Adrenal gland (tissue), 12 donors: ENCODE measurements around the gene KIRREL1. TPM values are rescaled to one million over a fixed set of nuclear protein-coding genes. Genes with fewer than 3 reads are reported as not detected.
A peak's percentile ranks its signal among the peaks of the same experiment; 100 is the strongest.

ENCODE experiments used
- DNase-seq, 7 donors: peaks; one replicate each; pipeline ENCODE4 v3.0.0-alpha.2; 2019 to 2020
- H3K27ac ChIP-seq, 5 donors: fragments of 200-600 bp; sonication (generic) in 4 of 5; 1 replicate in 3 of 5; 2 replicates in 2 of 5; pipeline versions ENCODE4 v1.5.1 to v1.8.0; 2016 to 2020; ENCODE audit warnings: mild to moderate bottlenecking in 1 of 5
- H3K27me3 ChIP-seq: fragments of 200-600 bp; 2 replicates; pipeline ENCODE4 v1.8.0; 2021
- H3K36me3 ChIP-seq, 2 donors: fragments of 200-600 bp; replicated peaks in 1 of 2; 1 replicate in 1 of 2; 2 replicates in 1 of 2; pipeline versions ENCODE4 v1.5.1 to v1.8.0; 2018 to 2022
- H3K4me1 ChIP-seq, 2 donors: fragments of 200-600 bp; replicated peaks in 1 of 2; 1 replicate in 1 of 2; 2 replicates in 1 of 2; pipeline versions ENCODE4 v1.5.1 to v1.8.0; 2018 to 2021
- H3K4me3 ChIP-seq, 4 donors: fragments of 200-600 bp; sonication (generic) in 3 of 4; one replicate each; pipeline ENCODE4 v1.5.1; 2016 to 2018
- H3K9me3 ChIP-seq, 3 donors: fragments of 200-600 bp; sonication (generic) in 1 of 3; replicated peaks in 1 of 3; 1 replicate in 2 of 3; 2 replicates in 1 of 3; pipeline versions ENCODE4 v1.5.1 to v1.8.0; 2016 to 2021
- POLR2A ChIP-seq, 2 donors: fragments of 450-650 bp; IDR thresholded peaks; one replicate each; pipeline ENCODE4 v1.6.1; 2017; ENCODE audit warnings: antibody characterized with exemption in 2 of 2, mild to moderate bottlenecking in 2 of 2, moderate library complexity in 1 of 2
- WGBS, 4 donors: extraction: QIAGEN DNeasy Blood & Tissue Kit in 2 of 4; methylation state at CpG; one replicate each; pipeline versions ENCODE4 v1.1.5 to v1.1.7; 2013 to 2017; 5-methylcytosine and 5-hydroxymethylcytosine counted together
- intact Hi-C, 2 donors: fragments of 100-400 bp; cut with DNase I; formaldehyde crosslinking; loops; one replicate each; pipeline versions ENCODE4 v1.14.1 to v1.15.0; 2022 to 2023
- polyA plus RNA-seq, 3 donors: library from polyadenylated mRNA; stranded (reverse); fragments of 200-250 nt in 2 of 3; fragments of 350-450 nt in 1 of 3; fragmentation: Illumina TruSeq in 1 of 3; extraction: RNeasy Lipid Tissue Mini Kit (QIAGEN cat#74804) in 1 of 3; gene quantifications; one replicate each; pipeline ENCODE4 v1.2.3, GENCODE V29; 2013 to 2014
- total RNA-seq, 9 donors: library from RNA; depleted of rRNA in 4 of 9; stranded (reverse); fragments of >200 nt in 4 of 9; fragments of 120-200 nt in 1 of 9; fragmentation: NEBNext Ultra II Directional in 1 of 9; extraction: Animal tissue kit (Norgen Biotek cat#: 25700) in 1 of 9; gene quantifications; one replicate each; pipeline versions ENCODE4 v1.1.0 to v1.2.4, GENCODE V29; 2013 to 2023
- TF ChIP-seq, protein P1 (sequence below), 6 experiments: fragments of 450-650 bp in 4 of 6; fragments of 200-600 bp in 2 of 6; sonication (generic) in 1 of 6; IDR thresholded peaks; 1 replicate in 5 of 6; 2 replicates in 1 of 6; pipeline versions ENCODE4 v1.5.1 to v1.8.0; 2016 to 2021; ENCODE audit warnings: antibody characterized with exemption in 6 of 6, mild to moderate bottlenecking in 2 of 6, moderate library complexity in 1 of 6
- donor health status: healthy with polysubstance abuse.
- donor health status: Bipolar disorder and iron deficiency.
- donor health status: DM: yes; HTN: yes; CAD: no.
- donor health status: DM: no; HTN: no; CAD: no.
- donor health status: DM: no; HTN: no; CAD: no.
- donor health status: DM: yes; HTN: yes; CAD: no.

KIRREL1 gene
- total and polyA plus RNA-seq, 12 donors = 10.1 to 57.2 (median 39.8) TPM

DNA sequence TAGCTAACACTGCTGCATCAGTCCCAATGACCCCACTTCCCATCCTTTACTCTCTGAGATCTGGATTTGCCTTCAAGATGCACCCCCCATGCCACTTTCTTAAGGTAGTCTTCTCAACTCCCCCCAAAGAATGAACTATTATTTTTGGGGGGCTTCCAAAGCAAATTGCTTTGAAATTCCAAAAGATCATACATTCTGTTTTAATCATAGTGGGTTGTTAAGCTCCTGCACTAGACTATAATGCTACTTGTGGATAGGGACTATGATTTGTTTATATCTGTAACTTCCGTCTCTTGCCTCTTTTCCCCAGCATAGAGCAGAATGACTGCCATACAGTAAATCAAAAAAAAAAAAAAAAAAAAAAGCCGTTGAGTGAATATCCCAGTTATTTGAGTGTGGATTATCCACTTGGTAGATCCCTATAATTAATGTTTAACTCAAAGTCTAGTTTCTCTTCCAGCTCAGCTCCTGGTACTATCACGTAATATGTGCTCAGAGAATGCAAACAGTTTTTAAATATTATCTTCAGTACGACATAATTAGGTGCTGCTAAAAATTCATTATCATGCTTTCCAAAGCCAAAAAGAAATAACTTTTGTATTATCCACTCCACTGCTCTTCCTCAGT, 26.9 kb downstream of the KIRREL1 start:
- 69 to 80% (median 73%) methylated on average over 4 of the region's 4 CpGs for WGBS, 4 donors
- intact Hi-C loops = no loop called here
- peaks cover 46 to 84% of the 10 kb centered on the region in 2 donors for H3K4me1 ChIP-seq

DNA sequence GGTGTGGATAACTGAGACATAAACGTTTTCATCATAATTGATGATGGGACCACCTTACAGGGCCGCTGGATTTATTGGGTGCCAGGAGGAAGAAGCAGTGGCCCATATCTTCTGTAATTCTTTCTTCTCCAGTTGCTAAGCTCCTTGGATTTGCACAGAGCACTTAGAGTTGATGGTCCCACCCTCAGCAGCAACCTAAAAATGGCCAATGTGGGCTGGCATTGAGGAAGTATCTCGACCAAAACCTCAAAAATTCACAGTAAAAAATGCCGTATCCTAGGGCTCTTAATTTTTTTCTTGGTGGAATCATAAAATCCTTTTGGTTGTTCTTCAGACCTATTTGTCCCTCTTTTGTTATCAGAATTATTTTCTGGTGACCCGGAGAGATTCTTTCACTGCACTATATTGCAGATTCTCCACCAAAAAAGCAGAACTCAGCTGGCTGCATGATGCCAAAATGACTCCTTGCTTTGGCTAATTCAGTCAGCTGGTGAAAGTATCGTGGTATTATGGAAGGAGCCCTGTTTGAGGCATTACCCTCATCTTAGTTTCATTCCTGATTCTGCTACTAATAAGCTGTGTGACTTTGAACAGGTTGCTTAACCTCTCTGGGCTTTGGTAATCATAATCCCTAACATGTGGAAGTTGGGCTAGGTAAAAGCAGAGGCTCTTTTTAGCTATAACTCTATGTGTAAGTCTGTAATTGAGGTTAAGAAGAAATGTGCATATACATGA, 27.6 kb downstream of the KIRREL1 start:
- no peaks in the 10 kb centered on the region for H3K36me3 ChIP-seq
- no peaks in the 10 kb centered on the region for H3K9me3 ChIP-seq
- H3K27ac ChIP-seq = peak overlapping the region in 4 of 5 donors; percentile 1 to 81 (median 40)
- WGBS, 4 donors = 35 to 57% (median 46%) methylated on average over 6 of the region's 6 CpGs
- intact Hi-C loops = no loop called here
- peaks cover 46 to 86% of the 10 kb centered on the region in 2 donors for H3K4me1 ChIP-seq
- no peak for TF ChIP-seq POLR2A (IDR thresholded peaks at IDR 0.05)
- TF ChIP-seq, protein P1, sequence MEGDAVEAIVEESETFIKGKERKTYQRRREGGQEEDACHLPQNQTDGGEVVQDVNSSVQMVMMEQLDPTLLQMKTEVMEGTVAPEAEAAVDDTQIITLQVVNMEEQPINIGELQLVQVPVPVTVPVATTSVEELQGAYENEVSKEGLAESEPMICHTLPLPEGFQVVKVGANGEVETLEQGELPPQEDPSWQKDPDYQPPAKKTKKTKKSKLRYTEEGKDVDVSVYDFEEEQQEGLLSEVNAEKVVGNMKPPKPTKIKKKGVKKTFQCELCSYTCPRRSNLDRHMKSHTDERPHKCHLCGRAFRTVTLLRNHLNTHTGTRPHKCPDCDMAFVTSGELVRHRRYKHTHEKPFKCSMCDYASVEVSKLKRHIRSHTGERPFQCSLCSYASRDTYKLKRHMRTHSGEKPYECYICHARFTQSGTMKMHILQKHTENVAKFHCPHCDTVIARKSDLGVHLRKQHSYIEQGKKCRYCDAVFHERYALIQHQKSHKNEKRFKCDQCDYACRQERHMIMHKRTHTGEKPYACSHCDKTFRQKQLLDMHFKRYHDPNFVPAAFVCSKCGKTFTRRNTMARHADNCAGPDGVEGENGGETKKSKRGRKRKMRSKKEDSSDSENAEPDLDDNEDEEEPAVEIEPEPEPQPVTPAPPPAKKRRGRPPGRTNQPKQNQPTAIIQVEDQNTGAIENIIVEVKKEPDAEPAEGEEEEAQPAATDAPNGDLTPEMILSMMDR (IDR thresholded peaks at IDR 0.05) = no peak
- DNase-seq = no peak
- no peaks in the 10 kb centered on the region for H3K27me3 ChIP-seq
- no peak overlapping the region for H3K4me3 ChIP-seq

More for the DNA sequence above, 26.9 kb downstream of the KIRREL1 start:
- Histone ChIP-seq H3K4me3 (no peak overlapping the region), H3K36me3 (no peaks in the 10 kb centered on the region), H3K27ac (peak overlapping the region in 4 of 5 donors; percentile 34 to 89 (median 51)), H3K27me3 (no peaks in the 10 kb centered on the region), H3K9me3 (no peaks in the 10 kb centered on the region)
- no peak for TF ChIP-seq POLR2A (IDR thresholded peaks at IDR 0.05)
- TF ChIP-seq, protein P1 (IDR thresholded peaks at IDR 0.05) = no peak
- DNase-seq = no peak

- no peaks in the 10 kb centered on the region for H3K27me3 ChIP-seq
- H3K27ac ChIP-seq = peak overlapping the region in 2 of 5 donors; percentile 47 to 81
- H3K4me3 ChIP-seq = no peak overlapping the region
- no peaks in the 10 kb centered on the region for H3K9me3 ChIP-seq
- TF ChIP-seq, protein P1 (IDR thresholded peaks at IDR 0.05) = no peak
- TF ChIP-seq POLR2A (IDR thresholded peaks at IDR 0.05) = no peak
- H3K36me3 ChIP-seq = no peaks in the 10 kb centered on the region
- peaks cover 39 to 84% of the 10 kb centered on the region in 2 donors for H3K4me1 ChIP-seq
- no peak for DNase-seq
- intact Hi-C loops = no loop called here
- WGBS, 4 donors = 78 to 92% (median 83%) methylated on average over 2 of the region's 2 CpGs
These were observed 28.3 kb downstream of the KIRREL1 start for GRCh38 chr1:158021721-158022120.

DNA sequence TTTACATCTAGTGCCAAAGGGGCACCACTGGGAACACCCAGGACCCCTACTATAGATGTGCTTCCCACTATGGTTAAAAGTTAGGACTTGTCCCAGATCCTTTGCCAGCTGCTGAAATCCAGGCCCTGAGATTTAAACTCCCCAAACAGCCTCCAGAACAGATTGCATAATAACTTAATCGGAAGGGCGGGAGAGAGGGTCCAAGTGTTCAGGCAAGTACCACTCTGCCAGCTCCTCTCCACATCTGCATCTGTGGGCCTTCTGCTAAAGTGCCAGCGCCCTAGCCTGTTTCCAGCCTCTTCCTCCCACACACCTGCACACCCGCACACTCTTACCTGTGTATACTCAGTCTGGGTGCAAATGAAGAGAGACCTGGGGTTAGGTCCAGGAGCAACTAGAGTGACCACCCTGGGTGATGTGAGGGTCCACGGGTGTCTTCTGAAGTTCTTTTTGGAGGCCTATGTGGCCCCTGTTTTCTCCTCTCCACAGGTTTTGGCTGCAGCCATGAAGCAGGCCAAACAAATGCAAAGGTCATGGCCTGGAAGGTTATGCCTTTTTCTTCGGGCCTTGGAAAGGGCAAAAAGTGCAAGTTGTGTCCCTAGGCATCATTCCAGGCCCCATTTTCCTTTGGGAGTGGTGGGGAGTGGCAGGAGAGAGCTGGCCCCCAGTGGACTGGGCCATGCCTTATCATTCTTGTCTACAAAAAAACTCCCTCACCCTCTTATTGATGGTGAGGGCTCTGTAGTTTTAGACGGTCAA, 29.3 kb downstream of the KIRREL1 start:
- 36 to 48% (median 43%) methylated on average over 7 of the region's 7 CpGs for WGBS, 4 donors
- Histone ChIP-seq H3K27ac (peak overlapping the region in 4 of 5 donors; percentile 27 to 81 (median 39)), H3K4me3 (no peak overlapping the region), H3K27me3 (no peaks in the 10 kb centered on the region), H3K9me3 (no peaks in the 10 kb centered on the region), H3K4me1 (peaks cover 34 to 84% of the 10 kb centered on the region in 2 donors), H3K36me3 (no peaks in the 10 kb centered on the region)
- no peak for DNase-seq
- no peak for TF ChIP-seq POLR2A (IDR thresholded peaks at IDR 0.05)
- TF ChIP-seq, protein P1 (IDR thresholded peaks at IDR 0.05) = no peak
- intact Hi-C loops = no loop called here
